Ureter (tissue), 1 donor: ENCODE results near the gene DUSP12. TPM values are rescaled to one million over a fixed set of nuclear protein-coding genes. Genes with fewer than 3 reads are reported as not detected.
A peak's percentile ranks its signal among the peaks of the same experiment; 100 is the strongest.

Source experiments
- DNase-seq: peaks from one replicate; pipeline ENCODE4 v3.0.0-alpha.2; 2020; ENCODE audit warnings: low spot score
- total RNA-seq: library from RNA; stranded (reverse); gene quantifications from one replicate; pipeline ENCODE4 v1.2.4, GENCODE V29; 2023
- donor health status: DM: yes; HTN: yes; CAD: no.

DUSP12 gene
- total RNA-seq, 1 donor from 2014 or later, result 21.9 TPM

- no peak for DNase-seq
Observed at GRCh38 chr1:161727256-161727924, 22.2 kb upstream of the DUSP12 start.

GRCh38 chr1:161728376-161729226 is 21.0 kb upstream of the DUSP12 start:
- no peak for DNase-seq

- DNase-seq, result no peak
Observed at GRCh38 chr1:161730050-161730564, 19.5 kb upstream of the DUSP12 start.

GRCh38 chr1:161731241-161731640 is 18.3 kb upstream of the DUSP12 start:
- no peak for DNase-seq

GRCh38 chr1:161731981-161732718 is 17.4 kb upstream of the DUSP12 start:
- no peak for DNase-seq

- no peak for DNase-seq
Observed at GRCh38 chr1:161733526-161733925, 16.1 kb upstream of the DUSP12 start.

GRCh38 chr1:161735837-161736236 is 13.7 kb upstream of the DUSP12 start:
- no peak for DNase-seq

GRCh38 chr1:161736335-161736969 is 13.1 kb upstream of the DUSP12 start:
- no peak for DNase-seq

- no peak for DNase-seq
Observed at GRCh38 chr1:161737625-161738024, 12.0 kb upstream of the DUSP12 start.

GRCh38 chr1:161738627-161739287 is 10.8 kb upstream of the DUSP12 start:
- peak; percentile 54 for DNase-seq

GRCh38 chr1:161739865-161740566 is 9.6 kb upstream of the DUSP12 start:
- DNase-seq, result no peak

- no peak for DNase-seq
Observed at GRCh38 chr1:161740921-161741320, 8.7 kb upstream of the DUSP12 start.

GRCh38 chr1:161743231-161743630 is 6.4 kb upstream of the DUSP12 start:
- no peak for DNase-seq

GRCh38 chr1:161747801-161748200 is 1.8 kb upstream of the DUSP12 start:
- DNase-seq, result no peak

- no peak for DNase-seq
Observed at GRCh38 chr1:161763522-161764098, 14.0 kb downstream of the DUSP12 start.

GRCh38 chr1:161766102-161766981 is 16.8 kb downstream of the DUSP12 start, which contains the start of gene ATF6:
Gene ATF6 (plus strand): TSS chr1:161766320. CDS start chr1:161766361, 41 bp downstream.
- peak; percentile 91 for DNase-seq

- DNase-seq, result no peak
Observed at GRCh38 chr1:161768461-161768860, 18.9 kb downstream of the DUSP12 start.

GRCh38 chr1:161768986-161769672 is 19.5 kb downstream of the DUSP12 start:
- no peak for DNase-seq
